ENCODE measurements around the gene VPS25. TPM values are rescaled to one million over a fixed set of nuclear protein-coding genes. Genes with fewer than 3 reads are reported as not detected.
"Not testable (repeated sequence)": the region's sequence is repeated elsewhere in the genome, so short reads cannot be mapped to it uniquely, and the experiment has no call there.

VPS25 gene
- polyA plus RNA-seq, 3 donors, result 52.3 to 64.8 (median 61.2) TPM

DNA sequence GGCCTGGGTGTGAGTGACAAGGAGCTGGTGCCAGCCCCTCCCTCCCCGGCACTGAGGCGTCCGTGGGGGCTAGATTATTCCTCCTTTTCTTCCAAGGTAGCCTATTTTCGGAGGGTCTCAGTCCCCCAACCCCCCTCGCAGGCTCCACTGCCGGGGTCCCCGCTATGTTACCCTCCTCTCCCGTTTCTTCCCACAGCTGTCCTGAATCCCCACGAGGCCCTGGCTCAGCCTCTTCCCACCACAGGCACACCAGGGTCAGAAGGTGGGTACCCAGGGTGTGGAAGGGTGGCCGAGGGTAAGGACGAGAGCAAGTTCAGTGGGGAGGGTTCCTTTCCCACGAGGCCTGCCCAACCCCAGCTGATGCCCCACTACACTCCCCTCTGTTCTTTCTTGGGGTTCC lies 11.6 kb upstream of the VPS25 start:
- no peak overlapping the region for H3K27ac ChIP-seq (ENCODE audit: low read depth, low read length)
- WGBS, 3 donors, result 30 to 48% (median 33%) methylated on average over 11 to 12 of the region's 12 CpGs

DNA sequence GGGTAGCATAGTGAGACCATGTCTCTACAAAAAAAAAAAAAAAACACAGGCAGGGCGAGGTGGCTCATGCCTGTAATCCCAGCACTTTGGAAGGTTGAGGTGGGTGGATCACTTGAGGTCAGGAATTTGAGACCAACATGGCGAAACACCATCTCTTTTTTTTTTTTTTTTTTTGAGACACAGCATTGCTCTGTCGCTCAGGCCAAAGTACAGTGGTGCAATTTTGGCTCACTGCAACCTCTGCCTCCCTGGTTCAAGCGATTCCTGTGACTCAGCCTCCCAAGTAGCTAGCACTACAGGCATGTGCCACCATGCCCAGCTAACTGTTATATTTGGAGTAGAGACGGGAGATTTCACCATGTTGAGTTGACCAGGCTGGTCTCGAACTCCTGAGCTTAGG lies 7.1 kb upstream of the VPS25 start:
- WGBS, 3 donors, result 78 to 89% (median 88%) methylated on average over 6 of the region's 6 CpGs

DNA sequence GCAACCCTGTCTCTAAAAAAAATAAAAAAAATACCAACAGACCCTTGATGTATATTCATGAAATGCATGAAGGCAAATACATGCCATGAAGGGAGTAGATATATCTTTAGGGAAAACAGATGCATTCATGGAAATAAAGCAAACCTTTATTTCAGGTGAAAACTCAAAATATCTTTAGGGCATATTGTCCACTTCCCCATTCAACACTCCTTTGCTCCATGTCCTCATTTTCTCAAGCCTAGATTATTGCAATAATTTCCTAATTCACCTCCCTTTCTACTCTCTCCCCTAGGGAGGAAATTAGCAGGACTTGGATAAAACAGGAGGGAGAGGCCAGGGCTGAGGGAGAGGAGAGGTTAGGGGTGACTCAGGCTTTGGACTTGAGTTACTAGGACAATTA lies 5.7 kb upstream of the VPS25 start:
- H3K27ac ChIP-seq (ENCODE audit: low read depth, low read length), result no peak overlapping the region

More for the DNA sequence above, 7.1 kb upstream of the VPS25 start:
- H3K27ac ChIP-seq (ENCODE audit: low read depth, low read length), result no peak overlapping the region

DNA sequence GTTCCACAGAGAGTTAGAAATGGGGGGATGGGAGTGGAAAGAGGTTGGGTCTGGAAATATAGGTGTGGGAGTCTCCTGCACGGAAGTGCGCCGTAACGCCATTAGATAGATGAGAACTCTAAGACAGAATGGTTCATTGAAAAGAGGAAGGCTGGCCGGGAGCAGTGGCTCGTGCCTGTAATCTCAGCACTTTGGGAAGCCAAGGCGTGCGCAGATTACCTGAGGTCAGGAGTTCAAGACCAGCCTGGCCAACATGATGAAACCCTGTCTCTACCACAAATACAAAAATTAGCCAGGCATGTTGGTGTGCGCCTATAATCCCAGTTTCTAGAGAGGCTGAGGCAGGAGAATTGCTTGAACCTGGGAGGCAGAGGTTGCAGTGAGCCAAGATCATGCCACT lies 5.2 kb upstream of the VPS25 start:
- WGBS, 3 donors, result 65 to 72% (median 68%) methylated on average over 9 of the region's 9 CpGs
- not testable (repeated sequence) for H3K27ac ChIP-seq (ENCODE audit: low read depth, low read length)

DNA sequence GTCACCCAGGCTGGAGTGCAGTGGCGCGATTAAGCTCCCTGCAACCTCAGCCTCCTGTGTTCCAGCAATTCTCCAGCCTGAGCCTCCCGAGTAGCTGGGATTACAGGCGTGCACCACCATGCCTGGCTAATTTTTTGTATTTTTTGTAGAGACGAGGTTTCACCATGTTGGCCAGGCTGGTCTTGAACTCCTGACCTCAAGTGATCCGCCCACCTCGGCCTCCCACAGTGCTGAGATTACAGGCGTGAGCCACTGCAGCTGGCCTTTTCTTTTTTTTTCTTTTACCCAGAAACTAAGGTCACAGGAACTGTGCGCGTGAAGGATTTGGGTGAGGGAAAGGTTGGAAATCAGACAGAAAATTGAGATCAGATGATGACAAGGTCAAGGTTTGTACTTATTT lies 3.3 kb upstream of the VPS25 start:
- WGBS, 3 donors, result 57 to 80% (median 71%) methylated on average over 10 of the region's 10 CpGs

DNA sequence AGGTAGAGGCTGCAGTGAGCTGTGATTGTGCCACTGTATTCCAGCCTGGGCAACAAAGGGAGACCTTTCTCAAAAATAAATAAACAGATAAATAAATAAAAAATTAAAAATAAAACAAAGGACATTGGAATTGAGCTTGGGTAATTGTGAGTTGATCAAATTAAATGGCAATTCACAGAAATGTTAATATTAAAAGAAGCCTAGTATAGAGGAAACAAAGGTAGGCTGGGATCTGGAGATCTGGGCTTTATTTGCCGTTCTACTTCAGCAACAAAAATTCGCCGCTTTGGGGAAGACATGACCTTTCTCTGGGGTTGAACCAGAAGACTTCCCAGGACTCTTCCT lies 332 bp upstream of the VPS25 start:
- H3K27ac ChIP-seq (ENCODE audit: low read depth, low read length), result no peak overlapping the region
- 1 to 2% (median 2%) methylated on average over 3 of the region's 3 CpGs for WGBS, 3 donors

More for the DNA sequence above, 3.3 kb upstream of the VPS25 start:
- not testable (repeated sequence) for H3K27ac ChIP-seq (ENCODE audit: low read depth, low read length)

DNA sequence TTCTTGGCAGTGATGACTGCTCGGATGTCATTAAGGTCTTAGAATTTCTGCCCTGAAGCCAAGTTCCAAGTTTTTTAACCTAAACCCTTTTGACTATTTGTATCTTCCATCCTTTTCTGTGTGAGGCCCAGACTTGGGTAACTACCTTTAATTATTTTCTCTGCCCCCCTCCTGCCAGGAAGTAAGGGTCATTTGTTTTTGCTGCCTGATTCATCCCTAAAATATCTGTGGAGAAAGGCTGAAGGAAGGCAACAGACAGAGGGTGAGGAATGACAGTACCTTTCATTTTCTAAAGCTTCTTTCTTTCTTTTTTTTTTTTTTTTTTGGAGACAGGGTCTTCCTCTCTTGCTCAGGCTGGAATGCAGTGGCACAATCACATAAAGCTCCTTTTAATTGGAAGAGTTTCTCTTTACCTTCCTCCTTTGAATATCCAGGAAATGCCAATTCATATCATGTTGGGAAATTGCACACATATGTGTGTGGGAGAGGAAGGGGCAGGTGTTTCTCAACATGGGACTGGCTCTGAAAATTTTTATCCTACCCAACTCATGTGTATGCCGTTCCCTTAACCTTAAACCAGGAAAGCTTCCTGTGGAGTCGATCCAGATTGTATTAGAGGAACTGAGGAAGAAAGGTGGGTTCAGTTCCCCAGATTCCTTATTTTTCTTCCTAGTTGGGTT lies 957 bp downstream of the VPS25 start:
- WGBS, 3 donors, result 55 to 73% (median 62%) methylated on average over 3 of the region's 3 CpGs
- no peak overlapping the region for H3K27ac ChIP-seq (ENCODE audit: low read depth, low read length)

DNA sequence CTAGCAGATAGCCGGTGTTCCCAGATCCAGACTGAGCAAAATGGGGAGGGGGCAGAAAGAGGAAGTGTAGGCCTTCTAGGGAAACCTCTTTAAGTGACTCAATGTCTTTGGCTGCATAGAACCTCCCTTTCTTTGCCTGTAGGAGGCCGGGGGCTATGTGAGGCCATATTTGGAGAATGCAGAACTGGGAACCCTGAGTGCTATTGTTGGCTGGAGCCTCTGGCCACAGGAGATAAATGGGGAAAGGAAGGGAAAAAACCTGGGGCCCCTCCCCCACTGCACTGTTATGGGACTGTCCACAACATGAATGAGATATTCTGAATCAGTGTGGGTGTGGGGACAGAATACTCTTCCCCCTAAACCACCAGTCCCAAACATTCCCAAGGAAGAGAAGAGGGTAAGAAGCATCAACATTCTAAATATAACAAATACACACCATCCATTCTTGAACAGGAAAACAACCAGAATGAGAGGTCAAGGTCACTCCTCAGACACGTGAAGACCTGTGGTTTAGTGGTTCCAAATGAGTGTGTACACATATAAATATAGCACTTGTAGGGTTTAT lies 2.4 kb downstream of the VPS25 start:
- 59 to 69% (median 60%) methylated on average over 3 of the region's 3 CpGs for WGBS, 3 donors
- H3K27ac ChIP-seq (ENCODE audit: low read depth, low read length), result no peak overlapping the region

DNA sequence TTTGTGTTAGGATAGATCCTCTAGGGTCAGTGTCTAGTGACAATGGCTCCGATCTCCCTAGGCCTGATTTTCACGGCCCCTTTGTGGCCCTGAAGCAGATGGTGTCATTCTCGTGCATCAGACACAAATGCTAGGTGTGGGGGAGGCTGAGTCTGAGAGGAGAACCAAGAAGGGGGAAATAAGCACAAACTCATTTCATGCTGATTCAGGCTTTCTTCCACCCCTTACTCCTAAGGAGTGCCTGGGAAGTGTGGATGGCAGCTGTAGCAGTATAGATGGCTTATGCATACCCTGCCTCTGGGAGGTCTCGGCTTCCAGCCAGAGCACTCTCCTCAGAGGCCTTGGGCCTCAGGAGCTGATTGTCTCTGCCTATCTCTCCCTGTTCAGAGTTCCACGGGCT lies 5.3 kb downstream of the VPS25 start:
- 72 to 86% (median 85%) methylated on average over 5 of the region's 5 CpGs for WGBS, 3 donors
- no peak overlapping the region for H3K27ac ChIP-seq (ENCODE audit: low read depth, low read length)

DNA sequence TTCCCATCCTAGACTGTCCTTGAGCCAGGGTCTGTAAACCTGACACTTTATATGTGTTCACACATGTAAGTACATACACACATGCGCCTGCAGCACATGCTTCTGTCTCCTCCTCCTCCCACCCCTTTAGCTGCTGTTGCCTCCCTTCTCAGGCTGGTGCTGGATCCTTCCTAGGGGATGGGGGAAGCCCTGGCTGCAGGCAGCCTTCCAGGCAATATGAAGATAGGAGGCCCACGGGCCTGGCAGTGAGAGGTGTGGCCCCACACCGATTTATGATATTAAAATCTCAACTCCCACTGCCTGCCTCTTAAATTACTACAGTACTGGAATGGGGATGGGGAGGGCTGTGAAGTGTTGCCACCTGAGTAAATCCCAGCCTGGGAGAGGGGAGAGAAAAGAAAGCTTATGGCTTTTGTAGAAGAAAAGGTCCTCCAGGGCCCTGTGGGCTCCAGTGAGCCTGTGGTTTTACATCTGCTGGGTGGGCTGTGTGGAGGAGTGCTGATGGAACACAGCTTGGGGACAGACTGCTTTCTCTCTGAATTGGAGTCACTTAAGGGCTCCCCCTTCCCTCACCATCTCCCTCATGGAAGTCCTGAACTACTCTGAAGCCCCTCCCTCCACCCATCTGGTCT lies 6.2 kb downstream of the VPS25 start:
- 54 to 69% (median 67%) methylated on average over 3 of the region's 3 CpGs for WGBS, 3 donors
- H3K27ac ChIP-seq (ENCODE audit: low read depth, low read length), result no peak overlapping the region

DNA sequence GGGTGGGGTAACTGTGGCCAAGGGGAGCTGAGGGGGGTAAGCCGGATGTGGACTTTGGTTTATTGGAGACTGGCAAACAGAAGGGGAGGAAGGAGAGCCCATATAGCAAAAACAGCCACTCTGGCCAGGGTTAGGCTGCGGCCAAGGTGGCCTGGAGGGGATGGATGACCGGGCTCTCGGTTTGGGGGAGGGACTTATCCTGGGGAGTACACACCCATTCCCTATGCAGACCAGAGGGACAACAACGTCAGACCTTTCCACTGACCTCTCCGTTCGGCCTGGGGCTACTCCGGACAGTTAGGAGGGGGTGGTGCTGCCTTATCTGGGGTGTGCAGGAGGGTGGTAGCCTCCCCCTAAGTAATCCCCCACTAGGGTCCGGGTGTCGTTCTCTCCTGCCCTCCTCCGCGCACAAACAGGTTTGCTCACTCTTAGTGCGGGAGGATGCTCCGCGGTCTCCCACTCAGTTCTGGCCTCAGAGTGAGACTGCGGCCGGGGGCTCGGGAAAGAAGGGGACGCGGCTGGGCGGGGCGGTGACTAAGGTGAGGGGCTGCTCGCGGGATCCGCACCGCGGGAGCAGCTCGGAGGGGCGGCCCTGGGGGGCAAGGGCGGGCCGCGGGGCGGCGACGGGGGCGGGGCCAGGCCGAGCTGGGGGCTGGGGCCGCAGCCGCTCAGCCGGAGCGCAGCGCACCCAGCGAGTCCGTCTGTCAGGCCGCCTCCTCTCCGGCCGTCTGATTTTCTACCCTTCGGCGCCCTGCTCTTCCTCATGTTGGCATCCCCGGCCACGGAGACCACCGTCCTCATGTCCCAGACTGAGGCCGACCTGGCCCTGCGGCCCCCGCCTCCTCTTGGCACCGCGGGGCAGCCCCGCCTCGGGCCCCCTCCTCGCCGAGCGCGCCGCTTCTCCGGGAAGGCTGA lies 6.9 kb downstream of the VPS25 start, which contains the start of gene WNK4:
TSS of gene WNK4 (plus strand) at position 675 of the 915 bp plus-strand sequence. CDS start at position 764, 89 bp downstream.
- WGBS, 3 donors, result 6 to 11% (median 9%) methylated on average over 34 to 65 of the region's 65 CpGs
- H3K27ac ChIP-seq (ENCODE audit: low read depth, low read length), result no peak within 1 kb of the TSS

DNA sequence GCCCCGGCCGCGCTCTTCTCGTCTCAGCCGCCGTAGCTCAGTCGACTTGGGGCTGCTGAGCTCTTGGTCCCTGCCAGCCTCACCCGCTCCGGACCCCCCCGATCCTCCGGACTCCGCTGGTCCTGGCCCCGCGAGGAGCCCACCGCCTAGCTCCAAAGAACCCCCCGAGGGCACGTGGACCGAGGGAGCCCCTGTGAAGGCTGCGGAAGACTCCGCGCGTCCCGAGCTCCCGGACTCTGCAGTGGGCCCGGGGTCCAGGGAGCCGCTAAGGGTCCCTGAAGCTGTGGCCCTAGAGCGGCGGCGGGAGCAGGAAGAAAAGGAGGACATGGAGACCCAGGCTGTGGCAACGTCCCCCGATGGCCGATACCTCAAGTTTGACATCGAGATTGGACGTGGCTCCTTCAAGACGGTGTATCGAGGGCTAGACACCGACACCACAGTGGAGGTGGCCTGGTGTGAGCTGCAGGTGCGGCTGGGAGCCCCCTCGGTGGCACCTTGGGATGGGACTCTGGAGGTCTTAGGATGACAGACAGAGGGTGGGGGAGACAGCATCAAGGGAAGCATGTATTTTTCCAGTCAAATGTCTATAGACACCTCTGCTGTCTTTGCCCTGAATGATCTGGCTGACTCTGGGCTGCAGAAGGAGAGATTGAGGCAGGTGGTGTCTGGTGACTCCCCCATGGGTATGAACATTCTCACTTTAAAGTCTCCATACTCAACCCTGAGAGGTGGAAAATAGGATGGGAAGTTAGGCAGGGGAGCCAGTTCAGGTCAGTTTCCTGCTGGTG lies 7.8 kb downstream of the VPS25 start:
- WGBS, 3 donors, result 7 to 9% (median 8%) methylated on average over 35 to 39 of the region's 39 CpGs
- H3K27ac ChIP-seq (ENCODE audit: low read depth, low read length), result no peak overlapping the region

DNA sequence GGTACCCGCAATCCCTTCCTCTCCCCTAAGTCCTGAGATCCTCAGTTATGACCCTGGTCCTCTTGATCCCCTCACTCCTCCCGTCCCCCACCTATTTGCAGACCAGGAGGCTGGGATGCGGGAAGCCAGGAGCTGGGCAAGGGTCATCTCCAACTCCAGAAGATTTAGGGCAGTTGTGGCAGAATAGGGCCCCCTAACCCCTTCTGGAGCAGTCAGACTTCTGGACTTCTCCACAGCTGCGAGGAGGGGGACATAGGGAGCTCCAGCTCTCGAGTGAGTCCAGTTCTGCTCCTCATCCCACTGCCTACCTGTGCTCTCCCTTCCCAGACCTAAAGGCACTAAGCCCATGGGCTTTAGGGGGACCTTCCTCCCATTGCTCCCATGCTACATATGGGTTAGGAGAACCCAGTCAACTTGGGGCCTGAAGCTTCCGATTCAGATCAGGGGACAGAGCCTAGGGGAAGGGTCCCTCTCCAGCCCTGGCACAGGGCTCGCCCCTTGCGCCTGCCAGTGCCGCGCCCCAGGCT lies 8.5 kb downstream of the VPS25 start:
- H3K27ac ChIP-seq (ENCODE audit: low read depth, low read length), result no peak overlapping the region
- 31 to 41% (median 36%) methylated on average over 10 of the region's 10 CpGs for WGBS, 3 donors

DNA sequence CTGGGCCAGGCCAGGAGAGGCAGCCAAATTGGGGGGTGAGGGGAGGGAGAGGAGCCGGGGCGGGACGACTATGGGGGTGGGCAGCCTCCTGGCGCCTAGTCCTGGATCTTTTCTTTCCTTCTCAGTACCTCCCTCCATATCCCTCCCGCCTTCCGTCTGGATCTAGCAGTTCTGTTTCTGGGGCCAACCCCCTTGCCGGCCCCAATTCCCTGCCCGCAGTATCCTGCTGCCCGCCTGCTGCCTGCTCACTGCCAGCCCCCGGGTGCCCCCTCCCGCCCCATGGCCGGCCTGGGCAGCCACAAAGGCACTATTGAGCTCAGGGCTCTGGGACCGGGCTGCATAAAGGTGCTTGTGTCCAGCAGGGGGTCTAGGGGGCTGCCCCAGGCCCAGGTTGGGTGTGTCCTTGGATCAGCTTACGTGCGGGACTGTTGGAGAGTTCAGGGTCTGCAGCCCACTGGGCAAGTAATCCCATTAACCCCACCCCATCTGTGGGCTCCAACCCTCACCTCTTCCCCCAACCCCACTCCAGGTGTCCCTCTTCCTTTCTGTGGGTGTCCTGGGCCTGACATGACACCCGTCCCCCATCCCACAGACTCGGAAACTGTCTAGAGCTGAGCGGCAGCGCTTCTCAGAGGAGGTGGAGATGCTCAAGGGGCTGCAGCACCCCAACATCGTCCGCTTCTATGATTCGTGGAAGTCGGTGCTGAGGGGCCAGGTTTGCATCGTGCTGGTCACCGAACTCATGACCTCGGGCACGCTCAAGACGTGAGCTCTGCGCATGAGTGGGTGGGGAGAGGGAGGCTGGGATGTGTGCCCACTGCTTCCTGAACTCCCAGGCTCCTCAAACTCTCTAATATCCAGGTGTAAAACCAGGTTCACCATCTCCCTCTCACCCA lies 9.2 kb downstream of the VPS25 start:
- WGBS, 3 donors, result 28 to 56% (median 37%) methylated on average over 23 to 29 of the region's 29 CpGs
- no peak overlapping the region for H3K27ac ChIP-seq (ENCODE audit: low read depth, low read length)

DNA sequence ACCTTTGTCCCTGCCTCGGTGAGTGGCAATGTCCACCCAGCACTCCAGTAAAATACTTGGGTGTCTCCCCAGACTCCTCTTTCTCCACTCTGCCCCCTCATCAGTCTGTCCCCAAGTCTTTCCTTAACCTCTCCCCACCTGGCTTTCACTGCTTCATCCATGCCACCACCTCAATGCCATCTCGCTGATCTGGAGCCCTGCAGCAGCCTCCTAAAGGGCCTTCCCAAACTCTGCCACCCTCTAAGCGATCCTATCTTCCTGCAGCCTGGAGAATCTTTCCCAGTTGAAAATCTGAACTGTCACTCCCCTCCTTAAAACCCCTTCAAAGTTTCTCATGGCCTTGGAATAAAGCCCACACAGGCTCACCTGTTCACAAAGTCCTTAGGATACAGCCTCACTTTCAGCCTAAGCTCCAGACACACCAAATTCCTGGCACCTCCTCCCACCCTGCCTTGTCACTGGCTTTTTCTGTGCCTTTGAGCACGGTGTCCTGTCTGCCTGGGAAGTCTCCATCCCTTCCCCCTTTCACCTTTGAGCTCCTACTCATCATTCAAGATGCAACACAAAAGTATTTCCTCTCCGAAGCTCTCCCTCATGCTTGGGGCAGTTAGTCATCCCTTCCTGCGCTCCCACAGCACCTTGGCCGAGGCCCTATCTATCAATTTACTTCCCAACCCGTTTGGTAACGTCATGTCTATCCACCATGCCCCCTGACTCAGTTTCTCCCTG lies 10.0 kb downstream of the VPS25 start:
- WGBS, 3 donors, result 28 to 46% (median 42%) methylated on average over 9 of the region's 9 CpGs

DNA sequence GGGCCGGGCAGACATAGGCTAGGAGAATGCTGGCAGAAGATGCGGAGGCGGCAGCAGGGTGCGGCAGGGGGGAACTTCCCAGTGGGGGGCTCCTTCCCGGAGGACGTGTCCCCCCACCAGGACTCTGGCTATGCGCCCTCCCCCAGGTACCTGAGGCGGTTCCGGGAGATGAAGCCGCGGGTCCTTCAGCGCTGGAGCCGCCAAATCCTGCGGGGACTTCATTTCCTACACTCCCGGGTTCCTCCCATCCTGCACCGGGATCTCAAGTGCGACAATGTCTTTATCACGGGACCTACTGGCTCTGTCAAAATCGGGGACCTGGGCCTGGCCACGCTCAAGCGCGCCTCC lies 10.5 kb downstream of the VPS25 start:
- H3K27ac ChIP-seq (ENCODE audit: low read depth, low read length), result no peak overlapping the region
- 19 to 40% (median 21%) methylated on average over 22 of the region's 22 CpGs for WGBS, 3 donors

More for the DNA sequence above, 10.0 kb downstream of the VPS25 start:
- H3K27ac ChIP-seq (ENCODE audit: low read depth, low read length), result no peak overlapping the region
